ENCODE measurements around the gene LAMA2. TPM values are rescaled to one million over a fixed set of nuclear protein-coding genes. Genes with fewer than 3 reads are reported as not detected.

LAMA2 gene
- total RNA-seq, 2 donors from 2014 or later = 3.6 to 7.5 TPM

DNA sequence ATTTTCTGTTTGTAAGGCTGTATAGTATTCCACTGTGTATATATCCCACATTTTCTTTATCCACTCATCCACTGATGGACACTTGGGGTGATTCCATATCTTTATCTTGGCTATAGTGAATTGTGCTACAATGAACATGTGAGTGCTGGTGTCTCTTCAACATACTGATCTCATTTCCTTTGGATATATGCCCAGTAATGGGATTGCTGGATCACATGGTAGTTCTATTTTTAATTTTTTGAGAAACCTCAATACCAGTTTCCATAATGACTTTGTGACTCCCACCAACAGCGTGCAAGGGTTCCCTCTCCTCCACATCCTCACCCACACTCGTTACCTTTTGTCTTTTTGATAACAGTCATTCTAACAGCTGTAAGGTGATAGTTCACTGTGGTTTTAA lies 661.0 kb downstream of the LAMA2 start:
- TF ChIP-seq CTCF (IDR thresholded peaks at IDR 0.05) = no peak
- intact Hi-C loops (cut with DNase I) = no loop called here
- DNase-seq = no peak

GRCh38 chr6:129544892-129545612 lies 662.1 kb downstream of the LAMA2 start:
- Histone ChIP-seq H3K36me3 (no peaks in the 10 kb centered on the region), H3K4me3 (no peak overlapping the region), H3K9me3 (no peaks in the 10 kb centered on the region), H3K27ac (no peak overlapping the region), H3K27me3 (no peaks in the 10 kb centered on the region), H3K9ac (ENCODE audit: low read depth in 2 of 2, low read length in 2 of 2) (no peak overlapping the region), H3K4me1 (no peaks in the 10 kb centered on the region)
- intact Hi-C loops (cut with DNase I) = no loop called here
- TF ChIP-seq CTCF (IDR thresholded peaks at IDR 0.05) = no peak
- no peak for DNase-seq

More for the DNA sequence above, 661.0 kb downstream of the LAMA2 start:
- H3K4me3 ChIP-seq = no peak overlapping the region
- H3K27ac ChIP-seq = no peak overlapping the region
- no peak overlapping the region for H3K9ac ChIP-seq (ENCODE audit: low read depth in 2 of 2, low read length in 2 of 2)
- H3K27me3 ChIP-seq = no peaks in the 10 kb centered on the region
- no peaks in the 10 kb centered on the region for H3K4me1 ChIP-seq
- H3K9me3 ChIP-seq = no peaks in the 10 kb centered on the region
- H3K36me3 ChIP-seq = no peaks in the 10 kb centered on the region

DNA sequence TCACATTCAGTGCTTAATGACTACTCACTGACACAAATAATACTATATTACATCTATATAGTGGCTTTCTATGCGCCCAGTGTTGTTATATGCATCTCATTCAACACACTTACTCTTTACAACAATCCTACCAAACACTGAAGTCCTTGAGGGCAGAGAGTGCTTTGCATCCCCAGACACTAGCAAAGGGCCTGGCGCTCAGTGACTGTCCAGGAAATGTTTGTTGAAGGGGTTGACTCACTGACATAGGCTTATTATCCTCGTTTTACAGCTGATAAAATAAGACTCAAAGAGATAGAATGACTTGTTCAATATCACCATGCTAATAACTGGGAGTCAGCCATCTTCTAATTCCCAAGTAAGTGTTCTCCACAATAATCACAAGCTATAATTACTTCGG lies 663.8 kb downstream of the LAMA2 start:
- DNase-seq = no peak
- Histone ChIP-seq H3K27ac (no peak overlapping the region), H3K27me3 (no peaks in the 10 kb centered on the region), H3K4me1 (no peaks in the 10 kb centered on the region), H3K9me3 (no peaks in the 10 kb centered on the region), H3K36me3 (no peaks in the 10 kb centered on the region), H3K4me3 (no peak overlapping the region), H3K9ac (ENCODE audit: low read depth in 2 of 2, low read length in 2 of 2) (no peak overlapping the region)
- intact Hi-C loops (cut with DNase I) = no loop called here
- no peak for TF ChIP-seq CTCF (IDR thresholded peaks at IDR 0.05)

DNA sequence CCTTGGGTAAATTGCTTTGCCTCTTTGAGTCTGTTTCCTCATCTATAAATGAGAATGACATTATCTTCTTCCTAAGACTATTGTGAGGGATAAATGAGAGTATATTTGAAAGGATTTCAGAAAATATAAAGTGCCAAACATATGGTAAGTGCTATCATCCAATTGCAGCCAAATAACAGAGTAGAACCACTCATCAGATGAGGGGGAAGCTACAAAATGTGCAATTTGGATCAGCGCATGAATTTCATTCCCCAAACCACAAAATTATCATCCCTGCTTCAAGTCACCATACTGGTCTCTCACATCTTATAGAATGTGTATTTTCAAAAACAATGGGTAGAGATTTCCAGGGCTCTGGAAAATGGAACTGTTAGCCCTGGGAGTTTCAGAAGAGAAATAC lies 668.5 kb downstream of the LAMA2 start:
- Histone ChIP-seq H3K27me3 (no peaks in the 10 kb centered on the region), H3K4me1 (no peaks in the 10 kb centered on the region), H3K4me3 (no peak overlapping the region), H3K36me3 (no peaks in the 10 kb centered on the region), H3K9me3 (no peaks in the 10 kb centered on the region), H3K9ac (ENCODE audit: low read depth in 2 of 2, low read length in 2 of 2) (no peak overlapping the region), H3K27ac (no peak overlapping the region)
- DNase-seq = no peak
- no peak for TF ChIP-seq CTCF (IDR thresholded peaks at IDR 0.05)
- intact Hi-C loops (cut with DNase I) = no loop called here

GRCh38 chr6:129552413-129552812 lies 669.5 kb downstream of the LAMA2 start:
- H3K36me3 ChIP-seq = no peaks in the 10 kb centered on the region
- no peaks in the 10 kb centered on the region for H3K4me1 ChIP-seq
- no peaks in the 10 kb centered on the region for H3K27me3 ChIP-seq
- intact Hi-C loops (cut with DNase I) = no loop called here
- H3K9ac ChIP-seq (ENCODE audit: low read depth in 2 of 2, low read length in 2 of 2) = no peak overlapping the region
- no peaks in the 10 kb centered on the region for H3K9me3 ChIP-seq
- no peak overlapping the region for H3K4me3 ChIP-seq
- no peak for DNase-seq
- no peak for TF ChIP-seq CTCF (IDR thresholded peaks at IDR 0.05)
- H3K27ac ChIP-seq = no peak overlapping the region

Measured in colonic mucosa (tissue), 4 donors.